Lung (tissue), 12 donors: ENCODE results near the gene HES7. TPM values are rescaled to one million over a fixed set of nuclear protein-coding genes. Genes with fewer than 3 reads are reported as not detected.

Source experiments
- ATAC-seq: fragments of 200-7000 bp; cut with Tn5 transposase; one replicate; pipeline ENCODE4 v1.9.1; 2020; ENCODE audit warnings: moderate number of reproducible peaks; ENCODE audit not compliant: insufficient read depth, low FRiP score
- DNase-seq, 3 donors: peaks; one replicate each; pipeline ENCODE4 v3.0.0-alpha.2; 2013 to 2017
- H3K27ac ChIP-seq, 2 donors: one replicate each; pipeline ENCODE4 v1.5.1; 2013; ENCODE audit warnings: mild to moderate bottlenecking in 2 of 2, moderate library complexity in 2 of 2, control low read depth in 1 of 2, inconsistent platforms in 1 of 2, low read depth in 1 of 2, low read length in 1 of 2
- H3K27me3 ChIP-seq, 3 donors: one replicate each; pipeline ENCODE4 v1.5.1; 2013; ENCODE audit warnings: low read length in 2 of 3; ENCODE audit not compliant: control insufficient read depth in 3 of 3, insufficient read depth in 3 of 3
- H3K36me3 ChIP-seq, 4 donors: one replicate each; pipeline ENCODE4 v1.5.1; 2013; ENCODE audit warnings: low read length in 4 of 4, mild to moderate bottlenecking in 1 of 4, moderate library complexity in 1 of 4; ENCODE audit not compliant: control insufficient read depth in 4 of 4, insufficient read depth in 4 of 4
- H3K4me1 ChIP-seq, 5 donors: one replicate each; pipeline ENCODE4 v1.5.1; 2013; ENCODE audit warnings: low read length in 5 of 5, mild to moderate bottlenecking in 2 of 5, moderate library complexity in 1 of 5; ENCODE audit not compliant: control insufficient read depth in 5 of 5, insufficient read depth in 5 of 5
- H3K4me3 ChIP-seq: one replicate; pipeline ENCODE4 v1.5.1; 2013; ENCODE audit warnings: mild to moderate bottlenecking, control low read depth, moderate library complexity
- H3K9ac ChIP-seq, 2 donors: one replicate each; pipeline ENCODE4 v1.5.1; 2013; ENCODE audit warnings: low read length in 2 of 2, control low read depth in 1 of 2; ENCODE audit not compliant: insufficient read depth in 1 of 2
- H3K9me3 ChIP-seq, 4 donors: one replicate each; pipeline ENCODE4 v1.5.1; 2013; ENCODE audit warnings: low read length in 3 of 4, mild to moderate bottlenecking in 1 of 4, moderate library complexity in 1 of 4; ENCODE audit not compliant: control insufficient read depth in 4 of 4, insufficient read depth in 3 of 4
- WGBS, 2 donors: extraction: QIAGEN DNeasy Blood & Tissue Kit; methylation state at CpG; one replicate each; pipeline ENCODE4 v1.1.7; 2013; 5-methylcytosine and 5-hydroxymethylcytosine counted together
- polyA plus RNA-seq, 2 donors: library from polyadenylated mRNA; stranded (reverse); fragments of 200-250 nt; gene quantifications; one replicate each; pipeline ENCODE4 v1.2.1, GENCODE V29; 2013
- total RNA-seq, 2 donors: library from RNA; depleted of rRNA in 1 of 2; stranded (reverse); fragments of >200 nt in 1 of 2; gene quantifications; one replicate each; pipeline ENCODE4 v1.2.1, GENCODE V29; 2014 to 2021
- TF ChIP-seq, protein P1 (sequence below): IDR thresholded peaks from 2 replicates; pipeline ENCODE4 v1.5.1; 2012; ENCODE audit warnings: mild to moderate bottlenecking; ENCODE audit errors: control extremely low read depth, extremely low read depth
- donor health status: control.
- donor health status: control.
- donor health status: Bipolar disorder and iron deficiency.
- donor health status: healthy.
- donor health status: DM: yes; HTN: yes; CAD: no.

The HES7 gene
- total and polyA plus RNA-seq, 4 donors = 0.22 to 0.55 (median 0.28) TPM; not detected in 1

DNA sequence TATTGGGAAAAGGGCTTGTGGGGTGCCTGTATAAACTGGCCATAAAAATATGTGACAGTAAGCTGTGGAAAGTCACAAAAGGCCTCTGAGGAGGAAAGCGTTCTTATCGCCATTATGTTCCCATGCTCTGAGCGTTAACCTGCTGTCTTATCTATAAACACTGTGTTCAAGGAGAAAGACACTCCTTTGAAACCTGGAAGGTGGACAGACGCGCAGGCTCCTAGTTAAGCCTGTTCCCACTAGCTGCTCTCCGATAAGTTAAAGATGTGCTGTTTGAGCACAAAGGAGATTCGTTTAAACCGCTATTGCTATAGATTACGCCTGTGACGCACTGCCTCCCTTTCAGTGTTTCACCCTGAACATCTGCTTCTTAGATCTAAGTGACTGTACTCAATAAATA, 41.6 kb downstream of the HES7 start:
- Histone ChIP-seq H3K27ac (no peak overlapping the region), H3K9ac (no peak overlapping the region), H3K27me3 (peaks cover 0 to 50% (median 38%) of the 10 kb centered on the region in 3 donors), H3K36me3 (no peaks in the 10 kb centered on the region), H3K9me3 (peaks cover 0 to 2% (median 0%) of the 10 kb centered on the region in 4 donors), H3K4me1 (peaks cover 0 to 10% (median 0%) of the 10 kb centered on the region in 5 donors), H3K4me3 (no peak overlapping the region)
- 68 to 82% methylated on average over 10 of the region's 10 CpGs for WGBS, 2 donors
- TF ChIP-seq, protein P1, sequence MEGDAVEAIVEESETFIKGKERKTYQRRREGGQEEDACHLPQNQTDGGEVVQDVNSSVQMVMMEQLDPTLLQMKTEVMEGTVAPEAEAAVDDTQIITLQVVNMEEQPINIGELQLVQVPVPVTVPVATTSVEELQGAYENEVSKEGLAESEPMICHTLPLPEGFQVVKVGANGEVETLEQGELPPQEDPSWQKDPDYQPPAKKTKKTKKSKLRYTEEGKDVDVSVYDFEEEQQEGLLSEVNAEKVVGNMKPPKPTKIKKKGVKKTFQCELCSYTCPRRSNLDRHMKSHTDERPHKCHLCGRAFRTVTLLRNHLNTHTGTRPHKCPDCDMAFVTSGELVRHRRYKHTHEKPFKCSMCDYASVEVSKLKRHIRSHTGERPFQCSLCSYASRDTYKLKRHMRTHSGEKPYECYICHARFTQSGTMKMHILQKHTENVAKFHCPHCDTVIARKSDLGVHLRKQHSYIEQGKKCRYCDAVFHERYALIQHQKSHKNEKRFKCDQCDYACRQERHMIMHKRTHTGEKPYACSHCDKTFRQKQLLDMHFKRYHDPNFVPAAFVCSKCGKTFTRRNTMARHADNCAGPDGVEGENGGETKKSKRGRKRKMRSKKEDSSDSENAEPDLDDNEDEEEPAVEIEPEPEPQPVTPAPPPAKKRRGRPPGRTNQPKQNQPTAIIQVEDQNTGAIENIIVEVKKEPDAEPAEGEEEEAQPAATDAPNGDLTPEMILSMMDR = no peak
- DNase-seq = no peak
- no peak for ATAC-seq

DNA sequence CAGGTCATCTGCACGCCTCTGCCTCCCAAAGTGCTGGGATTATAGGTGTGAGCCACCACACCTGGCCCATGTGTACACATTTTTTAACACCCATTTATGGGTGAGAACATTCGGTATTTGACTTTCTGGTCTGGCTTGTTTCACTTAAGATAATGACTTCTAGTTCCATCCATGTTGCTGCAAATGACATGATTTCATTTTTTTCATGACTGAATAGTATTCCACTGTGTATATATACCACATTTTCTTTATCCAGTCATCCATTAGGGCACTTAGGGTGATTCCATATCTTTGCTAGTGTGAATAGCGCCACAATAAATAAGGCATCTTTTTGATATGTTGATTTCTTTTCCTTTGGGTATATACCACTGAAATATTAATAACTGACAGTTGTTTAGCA, 42.0 kb downstream of the HES7 start:
- Histone ChIP-seq H3K9ac (no peak overlapping the region), H3K36me3 (no peaks in the 10 kb centered on the region), H3K4me3 (no peak overlapping the region), H3K27me3 (peaks cover 0 to 47% (median 40%) of the 10 kb centered on the region in 3 donors), H3K9me3 (peaks cover 0 to 2% (median 0%) of the 10 kb centered on the region in 4 donors), H3K27ac (no peak overlapping the region), H3K4me1 (peaks cover 0 to 10% (median 0%) of the 10 kb centered on the region in 5 donors)
- ATAC-seq (no peak), DNase-seq (no peak)
- TF ChIP-seq, protein P1 = no peak
- WGBS, 2 donors = 91 to 95% methylated on average over 3 of the region's 3 CpGs

DNA sequence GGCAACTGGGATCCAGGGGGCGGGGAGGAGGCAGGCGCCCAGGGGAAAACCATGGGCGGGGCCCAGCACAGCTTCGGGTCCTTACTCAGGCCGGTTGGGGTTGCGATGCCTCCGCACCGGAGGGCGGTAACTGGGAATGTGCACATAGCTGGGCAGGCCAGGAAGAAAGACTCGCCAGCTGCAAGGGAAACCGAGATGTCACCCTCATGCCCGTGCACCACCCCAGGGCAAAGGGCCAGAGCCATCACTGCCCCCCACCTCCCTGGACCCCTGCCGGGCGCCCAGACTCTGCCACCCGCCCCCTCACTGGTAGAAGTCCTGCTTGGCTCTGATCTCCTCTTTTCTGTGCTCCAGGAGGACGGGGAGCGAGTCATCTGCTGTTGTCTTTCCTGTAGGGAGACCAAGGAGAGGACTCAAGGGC, 43.1 kb downstream of the HES7 start:
- Histone ChIP-seq H3K9ac (peak overlapping the region in 1 of 2 donors; percentile 17), H3K36me3 (no peaks in the 10 kb centered on the region), H3K4me1 (peaks cover 0 to 10% (median 0%) of the 10 kb centered on the region in 5 donors), H3K27ac (no peak overlapping the region), H3K27me3 (peaks cover 0 to 47% (median 40%) of the 10 kb centered on the region in 3 donors), H3K9me3 (peaks cover 0 to 2% (median 0%) of the 10 kb centered on the region in 4 donors), H3K4me3 (no peak overlapping the region)
- ATAC-seq = no peak
- TF ChIP-seq, protein P1 = no peak
- 50 to 80% methylated on average over 13 to 17 of the region's 17 CpGs for WGBS, 2 donors
- no peak for DNase-seq
